H9 (cell line): ENCODE measurements around the gene ABHD14A. TPM values are rescaled to one million over a fixed set of nuclear protein-coding genes. Genes with fewer than 3 reads are reported as not detected.
"Not testable (repeated sequence)": the region's sequence is repeated elsewhere in the genome, so short reads cannot be mapped to it uniquely, and the experiment has no call there.

Source experiments
- DNase-seq: peaks from one replicate; pipeline ENCODE4 v3.0.0-alpha.2; 2017
- H2AFZ ChIP-seq: one replicate; pipeline ENCODE4 v1.6.1; 2013; ENCODE audit warnings: mild to moderate bottlenecking, low read length, control low read depth, moderate library complexity
- H2AK5ac ChIP-seq: 2 replicates; pipeline ENCODE4 v1.6.1; 2013; ENCODE audit warnings: low read length, control low read depth, mixed read lengths; ENCODE audit not compliant: insufficient read length
- H2BK120ac ChIP-seq: one replicate; pipeline ENCODE4 v1.6.1; 2013; ENCODE audit warnings: low read depth, mild to moderate bottlenecking, low read length, control low read depth, inconsistent platforms; ENCODE audit not compliant: poor library complexity, severe bottlenecking
- H2BK12ac ChIP-seq: 2 replicates; pipeline ENCODE4 v1.6.1; 2013; ENCODE audit warnings: low read length, control low read depth, mixed read lengths, low read depth; ENCODE audit not compliant: insufficient read length
- H2BK15ac ChIP-seq: 2 replicates; pipeline ENCODE4 v1.6.1; 2013; ENCODE audit warnings: low read depth, low read length, control low read depth
- H2BK20ac ChIP-seq: one replicate; pipeline ENCODE4 v1.6.1; 2013; ENCODE audit warnings: low read depth, mild to moderate bottlenecking, low read length, control low read depth, inconsistent platforms; ENCODE audit not compliant: poor library complexity, severe bottlenecking
- H2BK5ac ChIP-seq: 2 replicates; pipeline ENCODE4 v1.6.1; 2013; ENCODE audit warnings: low read length, control low read depth, mixed read lengths; ENCODE audit not compliant: insufficient read length
- H3K14ac ChIP-seq: 2 replicates; pipeline ENCODE4 v1.6.1; 2013; ENCODE audit warnings: low read length, control low read depth; ENCODE audit not compliant: insufficient read depth
- H3K18ac ChIP-seq: 2 replicates; pipeline ENCODE4 v1.6.1; 2013; ENCODE audit warnings: low read depth, mild to moderate bottlenecking, mixed read lengths, low read length, control low read depth; ENCODE audit not compliant: insufficient read length
- H3K23ac ChIP-seq: 2 replicates; pipeline ENCODE4 v1.6.1; 2013; ENCODE audit warnings: low read length, control low read depth, mixed read lengths, low read depth; ENCODE audit not compliant: insufficient read length
- H3K23me2 ChIP-seq: 2 replicates; pipeline ENCODE4 v1.6.1; 2013; ENCODE audit warnings: low read depth, mild to moderate bottlenecking, mixed read lengths, low read length, control low read depth; ENCODE audit not compliant: insufficient read length, poor library complexity, severe bottlenecking
- H3K27ac ChIP-seq: 2 replicates; pipeline ENCODE4 v1.5.1; 2013; ENCODE audit warnings: low read length, control low read depth, mixed read lengths, low read depth; ENCODE audit not compliant: insufficient read length
- H3K27me3 ChIP-seq: 2 replicates; pipeline ENCODE4 v1.6.1; 2013; ENCODE audit warnings: low read length, control low read depth, inconsistent platforms; ENCODE audit not compliant: insufficient read depth
- H3K4ac ChIP-seq: 2 replicates; pipeline ENCODE4 v1.6.1; 2013; ENCODE audit warnings: low read depth, mild to moderate bottlenecking, control low read depth, inconsistent platforms, low read length, moderate library complexity
- H3K4me1 ChIP-seq: 2 replicates; pipeline ENCODE4 v1.6.1; 2013; ENCODE audit warnings: low read length, control low read depth, inconsistent platforms; ENCODE audit not compliant: insufficient read depth
- H3K4me2 ChIP-seq: 2 replicates; pipeline ENCODE4 v1.6.1; 2013; ENCODE audit warnings: low read length, control low read depth, mixed read lengths; ENCODE audit not compliant: insufficient read length, insufficient read depth
- H3K56ac ChIP-seq: 2 replicates; pipeline ENCODE4 v1.6.1; 2013; ENCODE audit warnings: low read depth, mild to moderate bottlenecking, mixed read lengths, low read length, control low read depth; ENCODE audit not compliant: insufficient read length
- H3K79me1 ChIP-seq: 2 replicates; pipeline ENCODE4 v1.6.1; 2013; ENCODE audit warnings: low read depth, mild to moderate bottlenecking, moderate library complexity, low read length, control low read depth, inconsistent platforms; ENCODE audit not compliant: insufficient read depth, poor library complexity, severe bottlenecking
- H3K79me2 ChIP-seq: 2 replicates; pipeline ENCODE4 v1.6.1; 2013; ENCODE audit warnings: low read length, control low read depth, inconsistent platforms; ENCODE audit not compliant: insufficient read depth
- H3K9ac ChIP-seq: 2 replicates; pipeline ENCODE4 v1.6.1; 2013; ENCODE audit warnings: low read length, control low read depth, mixed read lengths; ENCODE audit not compliant: insufficient read length; ENCODE audit errors: extremely low read depth
- H3K9me3 ChIP-seq: one replicate; pipeline ENCODE4 v1.6.1; 2013; ENCODE audit warnings: low read depth, low read length, inconsistent platforms; ENCODE audit not compliant: control insufficient read depth
- H3T11ph ChIP-seq: one replicate; pipeline ENCODE4 v1.6.1; 2013; ENCODE audit warnings: mild to moderate bottlenecking, low read length, control low read depth, inconsistent platforms
- H4K20me1 ChIP-seq: one replicate; pipeline ENCODE4 v1.6.1; 2013; ENCODE audit not compliant: control insufficient read depth, insufficient read length, insufficient read depth
- H4K5ac ChIP-seq: 2 replicates; pipeline ENCODE4 v1.6.1; 2013; ENCODE audit warnings: low read depth, mild to moderate bottlenecking, mixed read lengths, low read length, control low read depth; ENCODE audit not compliant: insufficient read length
- H4K8ac ChIP-seq: replicated peaks from 2 replicates; pipeline ENCODE4 v1.6.1; 2013; ENCODE audit warnings: low read length, control low read depth, mixed read lengths, low read depth; ENCODE audit not compliant: insufficient read length
- H4K91ac ChIP-seq: 2 replicates; pipeline ENCODE4 v1.6.1; 2013; ENCODE audit warnings: low read depth, mild to moderate bottlenecking, moderate library complexity, mixed read lengths, low read length, control low read depth; ENCODE audit not compliant: insufficient read length
- H3K27ac Mint-ChIP-seq, 3 experiments: 2 replicates in 2 of 3; 3 replicates in 1 of 3; pipeline ENCODE4 v1.8.0; 2020 to 2021; ENCODE audit warnings: mixed read lengths in 3 of 3, mild to moderate bottlenecking in 1 of 3, moderate library complexity in 1 of 3
- H3K27me3 Mint-ChIP-seq: 2 replicates; pipeline ENCODE4 v1.8.0; 2021; ENCODE audit warnings: low read depth, mild to moderate bottlenecking, moderate library complexity, mixed read lengths
- H3K36me3 Mint-ChIP-seq, 3 experiments: 2 replicates in 2 of 3; 3 replicates in 1 of 3; pipeline ENCODE4 v1.8.0; 2020 to 2021; ENCODE audit warnings: low read depth in 3 of 3, mixed read lengths in 3 of 3; ENCODE audit not compliant: insufficient read depth in 1 of 3
- H3K4me1 Mint-ChIP-seq, 2 experiments: 2 replicates each; pipeline ENCODE4 v1.8.0; 2020; ENCODE audit warnings: mixed read lengths in 2 of 2
- H3K4me3 Mint-ChIP-seq, 2 experiments: 2 replicates in 1 of 2; 3 replicates in 1 of 2; pipeline ENCODE4 v1.8.0; 2020 to 2021; ENCODE audit warnings: mild to moderate bottlenecking in 2 of 2, mixed read lengths in 2 of 2, moderate library complexity in 1 of 2
- H3K9me3 Mint-ChIP-seq, 2 experiments: 2 replicates in 1 of 2; 3 replicates in 1 of 2; pipeline ENCODE4 v1.8.0; 2020; ENCODE audit warnings: mild to moderate bottlenecking in 2 of 2, mixed read lengths in 2 of 2, moderate library complexity in 1 of 2
- CTCF ChIP-seq: fragments of 200-600 bp; sonication (generic); conservative IDR thresholded peaks from 3 replicates; pipeline ENCODE4 v1.8.0; 2021; ENCODE audit warnings: antibody characterized with exemption, mild to moderate bottlenecking
- WGBS: extraction: QIAGEN DNeasy Blood & Tissue Kit; methylation state at CpG from one replicate; pipeline ENCODE4 v1.1.7; 2013; ENCODE audit warnings: missing lambda C conversion rate, low lambda C conversion rate, mixed read lengths; ENCODE audit not compliant: insufficient read length; ENCODE audit errors: extremely low coverage; 5-methylcytosine and 5-hydroxymethylcytosine counted together
- total RNA-seq: library from RNA; stranded (reverse); gene quantifications from 2 replicates; pipeline ENCODE4 v1.2.1, GENCODE V29; 2021

The ABHD14A gene
- total RNA-seq, 1 experiment from 2014 or later = 3.1 TPM

GRCh38 chr3:51928438-51928837, 46.4 kb upstream of the ABHD14A start:
- Mint-ChIP-seq H3K27me3 (no peaks in the 10 kb centered on the region), H3K4me1 (no peaks in the 10 kb centered on the region), H3K9me3 (no peaks in the 10 kb centered on the region), H3K4me3 (no peak overlapping the region), H3K27ac (no peak overlapping the region), H3K36me3 (peaks cover 9 to 25% (median 9%) of the 10 kb centered on the region in 3 experiments; a peak in 6 of 7 replicates)
- Histone ChIP-seq H3T11ph (no peak overlapping the region), H3K23me2 (no peaks in the 10 kb centered on the region), H3K23ac (no peak overlapping the region), H3K9ac (no peak overlapping the region), H2BK20ac (no peak overlapping the region), H3K18ac (no peak overlapping the region), H3K9me3 (no peaks in the 10 kb centered on the region), H3K27me3 (no peaks in the 10 kb centered on the region), H3K14ac (no peak overlapping the region), H3K4ac (no peak overlapping the region), H3K79me1 (no peaks in the 10 kb centered on the region), H4K91ac (no peak overlapping the region), H3K79me2 (no peaks in the 10 kb centered on the region), H3K56ac (no peak overlapping the region), H4K20me1 (no peaks in the 10 kb centered on the region), H2AFZ (no peak overlapping the region), H2BK120ac (no peak overlapping the region), H3K27ac (no peak overlapping the region), H2BK15ac (no peak overlapping the region), H4K8ac (no peak overlapping the region), H2AK5ac (no peak overlapping the region), H3K4me2 (no peak overlapping the region), H2BK12ac (no peak overlapping the region), H4K5ac (no peak overlapping the region), H3K4me1 (no peaks in the 10 kb centered on the region), H2BK5ac (no peak overlapping the region)
- TF ChIP-seq CTCF = no peak
- WGBS = no CpG with 5 or more reads among the region's 7 CpGs
- no peak for DNase-seq

DNA sequence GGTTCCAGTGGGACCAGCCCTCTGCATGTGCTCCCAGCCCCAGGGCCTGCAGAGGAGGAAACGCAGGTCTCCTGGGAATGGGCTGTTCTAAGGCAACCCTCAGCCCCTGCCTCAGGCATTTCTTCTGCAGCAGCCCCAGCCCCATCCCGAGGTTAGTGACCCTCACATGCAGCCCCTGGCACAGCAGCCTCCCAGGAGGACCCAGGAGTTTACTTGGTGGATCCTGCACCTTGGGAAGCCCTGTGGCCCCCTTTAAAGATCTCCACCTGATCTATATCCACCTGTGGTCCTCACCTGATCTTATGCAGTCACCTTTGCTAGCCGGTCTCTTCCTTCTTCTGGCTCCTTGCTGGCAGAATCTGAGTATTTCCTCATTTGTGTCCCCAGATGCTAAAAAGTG, 45.9 kb upstream of the ABHD14A start:
- not testable (repeated sequence) for DNase-seq, H4K8ac ChIP-seq, H3K27me3 ChIP-seq, H4K5ac ChIP-seq, H3K79me1 ChIP-seq, H2BK5ac ChIP-seq, H3K56ac ChIP-seq, H3K4me1 Mint-ChIP-seq, H3K9me3 Mint-ChIP-seq, H4K91ac ChIP-seq, H3K4me3 Mint-ChIP-seq, H3K27ac Mint-ChIP-seq, H3K27ac ChIP-seq, H3K9me3 ChIP-seq, H2BK20ac ChIP-seq, H2AK5ac ChIP-seq, H3K14ac ChIP-seq, H3K9ac ChIP-seq, H3K4ac ChIP-seq, H3T11ph ChIP-seq, H2BK120ac ChIP-seq, H3K18ac ChIP-seq, H3K4me2 ChIP-seq, H3K23me2 ChIP-seq, H2AFZ ChIP-seq, H3K23ac ChIP-seq, H2BK15ac ChIP-seq, H4K20me1 ChIP-seq, H2BK12ac ChIP-seq, H3K79me2 ChIP-seq, H3K27me3 Mint-ChIP-seq, H3K4me1 ChIP-seq
- H3K36me3 Mint-ChIP-seq = peaks cover 12 to 31% (median 15%) of the 10 kb centered on the region in 3 experiments; a peak in 6 of 7 replicates
- WGBS = no CpG with 5 or more reads among the region's 3 CpGs
